ENCODE results near the gene CTXND1.
"Not testable (repeated sequence)": the region's sequence is repeated elsewhere in the genome, so short reads cannot be mapped to it uniquely, and the experiment has no call there.

The CTXND1 gene

GRCh38 chr15:80252121-80252518, at the start of gene CTXND1:
Gene CTXND1, minus strand, starts transcription at chr15:80252213. Its CDS starts 50,264 bp downstream, at chr15:80201949.
- DNase-seq (ENCODE audit: low read depth): no peak

GRCh38 chr15:80301472-80301871, 49.5 kb upstream of the CTXND1 start:
- DNase-seq (ENCODE audit: low read depth): no peak

GRCh38 chr15:80295777-80296176, 43.8 kb upstream of the CTXND1 start:
- DNase-seq (ENCODE audit: low read depth): not testable (repeated sequence)

- no peak for DNase-seq (ENCODE audit: low read depth)
Measured at GRCh38 chr15:80292079-80292478, 40.1 kb upstream of the CTXND1 start.

GRCh38 chr15:80290891-80291290, 38.9 kb upstream of the CTXND1 start:
- not testable (repeated sequence) for DNase-seq (ENCODE audit: low read depth)

- no peak for DNase-seq (ENCODE audit: low read depth)
Measured at GRCh38 chr15:80289528-80290495, 37.8 kb upstream of the CTXND1 start.

- DNase-seq (ENCODE audit: low read depth): no peak
Measured at GRCh38 chr15:80288131-80288530, 36.1 kb upstream of the CTXND1 start.

- DNase-seq (ENCODE audit: low read depth): no peak
Measured at GRCh38 chr15:80286055-80286454, 34.0 kb upstream of the CTXND1 start.

- no peak for DNase-seq (ENCODE audit: low read depth)
Measured at GRCh38 chr15:80285379-80285778, 33.4 kb upstream of the CTXND1 start.

- no peak for DNase-seq (ENCODE audit: low read depth)
Measured at GRCh38 chr15:80283531-80283930, 31.5 kb upstream of the CTXND1 start.

GRCh38 chr15:80277147-80277546, 25.1 kb upstream of the CTXND1 start:
- DNase-seq (ENCODE audit: low read depth): no peak

- no peak for DNase-seq (ENCODE audit: low read depth)
Measured at GRCh38 chr15:80275961-80276360, 23.9 kb upstream of the CTXND1 start.

- no peak for DNase-seq (ENCODE audit: low read depth)
Measured at GRCh38 chr15:80274996-80275395, 23.0 kb upstream of the CTXND1 start.

GRCh38 chr15:80274554-80274953, 22.5 kb upstream of the CTXND1 start:
- no peak for DNase-seq (ENCODE audit: low read depth)

- no peak for DNase-seq (ENCODE audit: low read depth)
Measured at GRCh38 chr15:80272987-80273386, 21.0 kb upstream of the CTXND1 start.

- DNase-seq (ENCODE audit: low read depth): no peak
Measured at GRCh38 chr15:80270472-80270871, 18.5 kb upstream of the CTXND1 start.

GRCh38 chr15:80268101-80268500, 16.1 kb upstream of the CTXND1 start:
- no peak for DNase-seq (ENCODE audit: low read depth)

- DNase-seq (ENCODE audit: low read depth): no peak
Measured at GRCh38 chr15:80267658-80268057, 15.6 kb upstream of the CTXND1 start.

- DNase-seq (ENCODE audit: low read depth): no peak
Measured at GRCh38 chr15:80266745-80267144, 14.7 kb upstream of the CTXND1 start.

GRCh38 chr15:80266113-80266512, 14.1 kb upstream of the CTXND1 start:
- DNase-seq (ENCODE audit: low read depth): no peak

- DNase-seq (ENCODE audit: low read depth): no peak
Measured at GRCh38 chr15:80265021-80265420, 13.0 kb upstream of the CTXND1 start.

- no peak for DNase-seq (ENCODE audit: low read depth)
Measured at GRCh38 chr15:80264031-80264430, 12.0 kb upstream of the CTXND1 start.

GRCh38 chr15:80260551-80260950, 8.5 kb upstream of the CTXND1 start:
- DNase-seq (ENCODE audit: low read depth): no peak

All from activated T-helper 9 cell treated with anti-CD3 and anti-CD28 coated beads, Interleukin-2, amount 50 U/mL, for 16 hours (primary cell).